HUES64 (cell line): Measurements from ENCODE around the gene PTPRN2.
"Not testable (repeated sequence)": the region's sequence is repeated elsewhere in the genome, so short reads cannot be mapped to it uniquely, and the experiment has no call there.

Source experiments
- H3K27ac ChIP-seq: 2 replicates; pipeline ENCODE4 v1.7.0; 2013; ENCODE audit warnings: low read depth, low read length, inconsistent platforms
- H3K27me3 ChIP-seq: 2 replicates; pipeline ENCODE4 v1.6.1; 2013; ENCODE audit warnings: mild to moderate bottlenecking, low read length; ENCODE audit not compliant: insufficient read depth
- H3K36me3 ChIP-seq: 2 replicates; pipeline ENCODE4 v1.6.1; 2013; ENCODE audit warnings: mild to moderate bottlenecking, low read length; ENCODE audit not compliant: insufficient read depth
- H3K4me1 ChIP-seq: 2 replicates; pipeline ENCODE4 v1.6.1; 2013; ENCODE audit warnings: mild to moderate bottlenecking, low read length, moderate library complexity; ENCODE audit not compliant: insufficient read depth
- H3K4me3 ChIP-seq: 2 replicates; pipeline ENCODE4 v1.5.1; 2013; ENCODE audit warnings: mild to moderate bottlenecking, low read length, moderate library complexity
- H3K9ac ChIP-seq: 2 replicates; pipeline ENCODE4 v1.6.1; 2013; ENCODE audit warnings: mild to moderate bottlenecking, low read depth, low read length
- H3K9me3 ChIP-seq: 2 replicates; pipeline ENCODE4 v1.6.1; 2013; ENCODE audit warnings: low read depth, low read length; ENCODE audit not compliant: insufficient read depth
- WGBS: fragments of 150-250, 120-280 bp; methylation state at CpG from one replicate; pipeline ENCODE4 v1.1.7; 2013; ENCODE audit warnings: missing lambda C conversion rate; 5-methylcytosine and 5-hydroxymethylcytosine counted together

PTPRN2 gene

GRCh38 chr7:158406801-158407200 is 180.8 kb downstream of the PTPRN2 start:
- Histone ChIP-seq H3K4me1 (no peaks in the 10 kb centered on the region), H3K27ac (no peak overlapping the region), H3K9me3 (peaks cover 84% of the 10 kb centered on the region), H3K9ac (no peak overlapping the region), H3K27me3 (no peaks in the 10 kb centered on the region), H3K4me3 (no peak overlapping the region), H3K36me3 (no peaks in the 10 kb centered on the region)
- 96% methylated on average over 9 of the region's 11 CpGs for WGBS

DNA sequence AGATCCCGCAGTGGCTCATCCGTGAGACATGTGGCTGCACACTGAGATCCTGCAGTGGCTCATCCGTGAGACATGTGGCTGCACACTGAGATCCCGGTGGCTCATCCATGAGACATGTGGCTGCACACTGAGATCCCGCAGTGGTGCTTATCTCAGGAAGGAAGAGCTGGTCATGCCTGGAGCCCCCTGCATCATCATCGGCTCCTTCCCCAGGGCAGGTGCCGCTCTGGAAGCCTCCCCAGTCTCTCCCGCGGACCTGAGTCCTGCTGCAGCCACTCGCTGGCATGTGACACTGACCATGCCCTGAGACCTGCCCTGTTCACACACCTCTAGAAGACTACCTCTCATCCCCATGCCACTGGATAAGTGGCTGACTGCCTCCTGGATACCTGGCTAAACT is 181.3 kb downstream of the PTPRN2 start:
- Histone ChIP-seq H3K27ac (no peak overlapping the region), H3K4me1 (no peaks in the 10 kb centered on the region), H3K27me3 (no peaks in the 10 kb centered on the region), H3K9ac (no peak overlapping the region), H3K36me3 (no peaks in the 10 kb centered on the region), H3K4me3 (no peak overlapping the region), H3K9me3 (peaks cover 84% of the 10 kb centered on the region)
- WGBS = 91% methylated on average over 10 of the region's 10 CpGs

GRCh38 chr7:158405771-158406170 is 181.9 kb downstream of the PTPRN2 start:
- H3K36me3 ChIP-seq, H3K27ac ChIP-seq, H3K27me3 ChIP-seq, H3K4me1 ChIP-seq, H3K9ac ChIP-seq, H3K4me3 ChIP-seq: not testable (repeated sequence)
- H3K9me3 ChIP-seq = peaks cover 84% of the 10 kb centered on the region
- 93% methylated on average over 30 of the region's 30 CpGs for WGBS

DNA sequence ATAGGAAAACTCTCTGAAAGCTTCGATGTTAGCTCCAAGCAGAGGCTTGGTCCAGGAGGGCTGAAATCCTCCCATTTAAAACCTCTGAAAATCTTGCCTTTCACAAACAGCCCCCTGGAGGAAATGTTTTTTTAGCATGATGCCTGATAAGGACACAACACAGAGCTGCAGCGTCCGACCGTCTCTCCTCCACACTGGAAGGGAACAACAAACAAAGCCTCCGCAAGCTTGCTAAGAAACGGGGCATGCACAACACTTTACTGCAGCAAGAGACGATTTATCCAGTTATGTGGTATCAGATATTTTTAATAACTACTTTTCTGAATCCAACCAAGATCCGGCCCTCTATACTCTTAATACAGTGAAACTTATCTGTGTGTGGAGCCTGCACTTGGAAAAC is 182.3 kb downstream of the PTPRN2 start:
- H3K9me3 ChIP-seq = peaks cover 84% of the 10 kb centered on the region
- H3K4me1 ChIP-seq = no peaks in the 10 kb centered on the region
- peak overlapping the region; percentile 21; the same call in 1 of the 2 replicates for H3K4me3 ChIP-seq
- no peak overlapping the region for H3K27ac ChIP-seq
- no peak overlapping the region for H3K9ac ChIP-seq
- 92% methylated on average over 7 of the region's 8 CpGs for WGBS
- H3K27me3 ChIP-seq = no peaks in the 10 kb centered on the region
- no peaks in the 10 kb centered on the region for H3K36me3 ChIP-seq

- no peaks in the 10 kb centered on the region for H3K36me3 ChIP-seq
- H3K9me3 ChIP-seq = peaks cover 84% of the 10 kb centered on the region
- WGBS = 79% methylated on average over 23 of the region's 23 CpGs
- H3K27ac ChIP-seq = no peak overlapping the region
- no peaks in the 10 kb centered on the region for H3K27me3 ChIP-seq
- H3K4me1 ChIP-seq = no peaks in the 10 kb centered on the region
- H3K9ac ChIP-seq = no peak overlapping the region
- no peak overlapping the region for H3K4me3 ChIP-seq
These were observed 183.4 kb downstream of the PTPRN2 start for GRCh38 chr7:158404031-158404761.

GRCh38 chr7:158403013-158403821 is 184.4 kb downstream of the PTPRN2 start:
- no peaks in the 10 kb centered on the region for H3K4me1 ChIP-seq
- no peak overlapping the region for H3K27ac ChIP-seq
- peaks cover 84% of the 10 kb centered on the region for H3K9me3 ChIP-seq
- H3K27me3 ChIP-seq = no peaks in the 10 kb centered on the region
- 75% methylated on average over 20 of the region's 21 CpGs for WGBS
- H3K4me3 ChIP-seq = no peak overlapping the region
- H3K9ac ChIP-seq = no peak overlapping the region
- H3K36me3 ChIP-seq = no peaks in the 10 kb centered on the region

GRCh38 chr7:158402471-158402870 is 185.2 kb downstream of the PTPRN2 start:
- no peak overlapping the region for H3K4me3 ChIP-seq
- H3K27me3 ChIP-seq = no peaks in the 10 kb centered on the region
- H3K36me3 ChIP-seq = no peaks in the 10 kb centered on the region
- H3K27ac ChIP-seq = no peak overlapping the region
- no peak overlapping the region for H3K9ac ChIP-seq
- peaks cover 84% of the 10 kb centered on the region for H3K9me3 ChIP-seq
- WGBS = 70% methylated on average over 11 of the region's 11 CpGs
- H3K4me1 ChIP-seq = no peaks in the 10 kb centered on the region

DNA sequence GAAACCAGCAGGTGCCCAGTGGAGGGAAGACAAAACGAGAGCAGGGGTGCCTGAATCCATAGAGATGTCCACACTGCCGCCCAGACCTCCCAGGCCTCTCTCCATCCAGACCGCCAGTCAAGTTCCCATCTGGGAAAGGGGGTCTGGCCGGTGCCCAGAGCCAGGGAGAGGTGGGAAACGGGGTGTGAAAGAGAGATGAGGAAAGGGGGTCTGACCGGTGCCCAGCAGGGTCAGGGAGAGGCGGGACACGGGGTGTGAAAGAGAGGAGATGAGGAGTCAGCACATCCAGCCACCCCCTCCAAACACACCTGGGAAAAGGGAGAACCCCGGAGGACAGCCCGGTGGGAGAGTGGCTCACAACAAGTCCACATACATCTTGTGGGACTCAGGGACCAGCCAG is 185.8 kb downstream of the PTPRN2 start:
- H3K27ac ChIP-seq = no peak overlapping the region
- no peaks in the 10 kb centered on the region for H3K4me1 ChIP-seq
- H3K36me3 ChIP-seq = no peaks in the 10 kb centered on the region
- no peak overlapping the region for H3K4me3 ChIP-seq
- H3K9me3 ChIP-seq = peaks cover 90% of the 10 kb centered on the region
- no peak overlapping the region for H3K9ac ChIP-seq
- WGBS = 67% methylated on average over 8 of the region's 10 CpGs
- no peaks in the 10 kb centered on the region for H3K27me3 ChIP-seq

GRCh38 chr7:158401295-158401694 is 186.3 kb downstream of the PTPRN2 start:
- Histone ChIP-seq H3K27ac (no peak overlapping the region), H3K4me1 (no peaks in the 10 kb centered on the region), H3K9me3 (peaks cover 90% of the 10 kb centered on the region), H3K27me3 (no peaks in the 10 kb centered on the region), H3K9ac (no peak overlapping the region), H3K36me3 (no peaks in the 10 kb centered on the region), H3K4me3 (no peak overlapping the region)
- WGBS = 74% methylated on average over 8 of the region's 8 CpGs

GRCh38 chr7:158400601-158401225 is 186.9 kb downstream of the PTPRN2 start:
- Histone ChIP-seq H3K9me3 (peaks cover 94% of the 10 kb centered on the region), H3K36me3 (no peaks in the 10 kb centered on the region), H3K9ac (no peak overlapping the region), H3K4me1 (no peaks in the 10 kb centered on the region), H3K27me3 (no peaks in the 10 kb centered on the region), H3K4me3 (no peak overlapping the region), H3K27ac (no peak overlapping the region)
- 82% methylated on average over 24 of the region's 24 CpGs for WGBS

GRCh38 chr7:158399762-158400161 is 187.9 kb downstream of the PTPRN2 start:
- 78% methylated on average over 9 of the region's 9 CpGs for WGBS
- Histone ChIP-seq H3K9ac (no peak overlapping the region), H3K27me3 (no peaks in the 10 kb centered on the region), H3K36me3 (no peaks in the 10 kb centered on the region), H3K9me3 (peaks cover 90% of the 10 kb centered on the region), H3K4me3 (no peak overlapping the region), H3K27ac (no peak overlapping the region), H3K4me1 (no peaks in the 10 kb centered on the region)
